GM19395 (cell line): ENCODE measurements around the gene IMMP2L.
"Not testable (repeated sequence)": the region's sequence is repeated elsewhere in the genome, so short reads cannot be mapped to it uniquely, and the experiment has no call there.

ENCODE experiments used
- ATAC-seq: cut with Tn5 transposase; IDR thresholded peaks from one replicate; pipeline ENCODE4 v1.9.1; 2021; ENCODE audit warnings: mild to moderate bottlenecking, moderate library complexity; ENCODE audit not compliant: unreplicated experiment

The IMMP2L gene

GRCh38 chr7:111358915-111359314 lies 203.4 kb downstream of the IMMP2L start:
- no peak for ATAC-seq

GRCh38 chr7:111357691-111358090 lies 204.6 kb downstream of the IMMP2L start:
- no peak for ATAC-seq

- no peak for ATAC-seq
These were observed 205.4 kb downstream of the IMMP2L start for GRCh38 chr7:111356941-111357340.

GRCh38 chr7:111352319-111352718 lies 210.0 kb downstream of the IMMP2L start:
- ATAC-seq: no peak

- ATAC-seq: no peak
These were observed 216.1 kb downstream of the IMMP2L start for GRCh38 chr7:111346219-111346618.

GRCh38 chr7:111343017-111343416 lies 219.3 kb downstream of the IMMP2L start:
- ATAC-seq: no peak

- ATAC-seq: no peak
These were observed 223.3 kb downstream of the IMMP2L start for GRCh38 chr7:111339006-111339405.

- no peak for ATAC-seq
These were observed 229.3 kb downstream of the IMMP2L start for GRCh38 chr7:111333010-111333409.

GRCh38 chr7:111330235-111330523 lies 232.1 kb downstream of the IMMP2L start:
- ATAC-seq: no peak

- ATAC-seq: peak; percentile 67
These were observed 232.7 kb downstream of the IMMP2L start for GRCh38 chr7:111329367-111330234.

- no peak for ATAC-seq
These were observed 233.8 kb downstream of the IMMP2L start for GRCh38 chr7:111328487-111328886.

GRCh38 chr7:111324776-111325175 lies 237.5 kb downstream of the IMMP2L start:
- no peak for ATAC-seq

- ATAC-seq: peak; percentile 66
These were observed 238.1 kb downstream of the IMMP2L start for GRCh38 chr7:111324228-111324627.

- not testable (repeated sequence) for ATAC-seq
These were observed 238.6 kb downstream of the IMMP2L start for GRCh38 chr7:111323670-111324069.

- ATAC-seq: peak; percentile 52
These were observed 242.2 kb downstream of the IMMP2L start for GRCh38 chr7:111320133-111320532.

GRCh38 chr7:111312966-111313365 lies 249.3 kb downstream of the IMMP2L start:
- no peak for ATAC-seq

- ATAC-seq: no peak
These were observed 253.6 kb downstream of the IMMP2L start for GRCh38 chr7:111308691-111309090.

- ATAC-seq: no peak
These were observed 260.4 kb downstream of the IMMP2L start for GRCh38 chr7:111301891-111302290.

- ATAC-seq: no peak
These were observed 267.8 kb downstream of the IMMP2L start for GRCh38 chr7:111294494-111294893.

GRCh38 chr7:111292026-111292470 lies 270.2 kb downstream of the IMMP2L start:
- no peak for ATAC-seq

GRCh38 chr7:111290982-111291381 lies 271.3 kb downstream of the IMMP2L start:
- no peak for ATAC-seq

- no peak for ATAC-seq
These were observed 271.9 kb downstream of the IMMP2L start for GRCh38 chr7:111290419-111290818.

- ATAC-seq: not testable (repeated sequence)
These were observed 273.9 kb downstream of the IMMP2L start for GRCh38 chr7:111288441-111288840.
